Thoracic aorta (tissue), 2 donors: ENCODE data around the gene DUSP11. TPM values are rescaled to one million over a fixed set of nuclear protein-coding genes. Genes with fewer than 3 reads are reported as not detected.
"Not testable (repeated sequence)": the region's sequence is repeated elsewhere in the genome, so short reads cannot be mapped to it uniquely, and the experiment has no call there.

ENCODE experiments used
- ATAC-seq: fragments of 150-250 bp; one replicate; pipeline ENCODE4 v1.8.0; 2017; ENCODE audit warnings: low read depth; ENCODE audit not compliant: insufficient number of reproducible peaks, low FRiP score
- DNase-seq: peaks from one replicate; pipeline ENCODE4 v3.0.0-alpha.2; 2020; ENCODE audit warnings: low spot score
- H3K27ac ChIP-seq, 2 donors: fragments of 200-600 bp; sonication (generic); 1 replicate in 1 of 2; 2 replicates in 1 of 2; pipeline ENCODE4 v1.5.1; 2016; ENCODE audit warnings: mild to moderate bottlenecking in 2 of 2, moderate library complexity in 2 of 2
- H3K27me3 ChIP-seq: fragments of 200-600 bp; sonication (generic); replicated peaks from 2 replicates; pipeline ENCODE4 v1.6.0; 2016; ENCODE audit warnings: mild to moderate bottlenecking; ENCODE audit not compliant: insufficient read depth
- H3K36me3 ChIP-seq: fragments of 200-600 bp; sonication (generic); one replicate; pipeline ENCODE4 v1.5.1; 2016
- H3K4me1 ChIP-seq, 2 donors: fragments of 200-600 bp; sonication (generic); 1 replicate in 1 of 2; 2 replicates in 1 of 2; pipeline versions ENCODE4 v1.5.1 to v1.6.0; 2016; ENCODE audit warnings: low read depth in 2 of 2, mild to moderate bottlenecking in 1 of 2; ENCODE audit not compliant: control insufficient read depth in 1 of 2
- H3K4me3 ChIP-seq: fragments of 200-600 bp; sonication (generic); 2 replicates; pipeline ENCODE4 v1.5.1; 2016; ENCODE audit warnings: mild to moderate bottlenecking
- H3K9me3 ChIP-seq: fragments of 200-600 bp; sonication (generic); 2 replicates; pipeline ENCODE4 v1.5.1; 2016
- CTCF ChIP-seq: fragments of 200-600 bp; sonication (generic); IDR thresholded peaks from one replicate; pipeline ENCODE4 v1.5.1; 2019; ENCODE audit warnings: antibody characterized with exemption
- total RNA-seq, 2 donors: library from RNA; depleted of rRNA; stranded (reverse); fragments of >200 nt; gene quantifications; one replicate each; pipeline versions ENCODE4 v1.1.0 to v1.2.3, GENCODE V29; 2016

DUSP11 gene
- total RNA-seq, 2 donors from 2014 or later: 24.1 to 34.8 TPM

- no peak for TF ChIP-seq CTCF
- ATAC-seq: no peak
- Histone ChIP-seq H3K36me3 (peaks cover 42% of the 10 kb centered on the region), H3K4me1 (peaks cover 0 to 4% of the 10 kb centered on the region in 2 donors), H3K9me3 (no peaks in the 10 kb centered on the region), H3K27me3 (no peaks in the 10 kb centered on the region), H3K27ac (no peak overlapping the region), H3K4me3 (no peak overlapping the region)
- DNase-seq: no peak
Observed at GRCh38 chr2:73764945-73765344, 15.0 kb downstream of the DUSP11 start.

GRCh38 chr2:73762571-73762970, 17.3 kb downstream of the DUSP11 start:
- ATAC-seq: no peak
- DNase-seq: no peak
- no peak for TF ChIP-seq CTCF
- Histone ChIP-seq H3K27me3 (no peaks in the 10 kb centered on the region), H3K9me3 (no peaks in the 10 kb centered on the region), H3K27ac (no peak overlapping the region), H3K36me3 (peaks cover 32% of the 10 kb centered on the region), H3K4me1 (peaks cover 0 to 12% of the 10 kb centered on the region in 2 donors), H3K4me3 (no peak overlapping the region)

- Histone ChIP-seq H3K27me3 (no peaks in the 10 kb centered on the region), H3K36me3 (peaks cover 15% of the 10 kb centered on the region), H3K4me1 (peaks cover 0 to 12% of the 10 kb centered on the region in 2 donors), H3K4me3 (no peak overlapping the region), H3K27ac (no peak overlapping the region), H3K9me3 (no peaks in the 10 kb centered on the region)
- DNase-seq: no peak
- TF ChIP-seq CTCF: no peak
- ATAC-seq: no peak
Observed at GRCh38 chr2:73759904-73760303, 20.0 kb downstream of the DUSP11 start.

- Histone ChIP-seq H3K4me3 (no peak overlapping the region), H3K36me3 (peaks cover 9% of the 10 kb centered on the region), H3K27ac (no peak overlapping the region), H3K4me1 (peaks cover 0 to 12% of the 10 kb centered on the region in 2 donors), H3K27me3 (no peaks in the 10 kb centered on the region), H3K9me3 (no peaks in the 10 kb centered on the region)
- DNase-seq (no peak), ATAC-seq (no peak)
- TF ChIP-seq CTCF: no peak
Observed at GRCh38 chr2:73759285-73759764, 20.6 kb downstream of the DUSP11 start.

GRCh38 chr2:73754332-73754731, 25.6 kb downstream of the DUSP11 start:
- H3K27ac ChIP-seq, ATAC-seq, DNase-seq, H3K4me3 ChIP-seq, H3K9me3 ChIP-seq, H3K4me1 ChIP-seq, H3K27me3 ChIP-seq: not testable (repeated sequence)
- peaks cover 11% of the 10 kb centered on the region for H3K36me3 ChIP-seq

GRCh38 chr2:73749314-73749713, 30.6 kb downstream of the DUSP11 start:
- Histone ChIP-seq H3K9me3 (no peaks in the 10 kb centered on the region), H3K36me3 (peaks cover 20% of the 10 kb centered on the region), H3K27me3 (no peaks in the 10 kb centered on the region), H3K27ac (no peak overlapping the region), H3K4me3 (no peak overlapping the region), H3K4me1 (no peaks in the 10 kb centered on the region)
- DNase-seq: no peak
- no peak for TF ChIP-seq CTCF
- ATAC-seq: no peak
